Glutamatergic neuron (in vitro differentiated cells): ENCODE measurements around the gene SPSB4. TPM values are rescaled to one million over a fixed set of nuclear protein-coding genes. Genes with fewer than 3 reads are reported as not detected.

Experiments used
- DNase-seq: peaks from one replicate; pipeline ENCODE4 v3.0.0; 2022
- H3K27ac Mint-ChIP-seq: one replicate; pipeline ENCODE4 v1.8.0; 2020; ENCODE audit warnings: mild to moderate bottlenecking, mixed read lengths, inconsistent platforms; ENCODE audit not compliant: unreplicated experiment
- H3K27me3 Mint-ChIP-seq: one replicate; pipeline ENCODE4 v1.8.0; 2020; ENCODE audit warnings: mild to moderate bottlenecking, moderate library complexity, mixed read lengths, inconsistent platforms; ENCODE audit not compliant: unreplicated experiment
- H3K36me3 Mint-ChIP-seq: one replicate; pipeline ENCODE4 v1.8.0; 2020; ENCODE audit warnings: mild to moderate bottlenecking, mixed read lengths, inconsistent platforms; ENCODE audit not compliant: unreplicated experiment
- H3K4me1 Mint-ChIP-seq: one replicate; pipeline ENCODE4 v1.8.0; 2020; ENCODE audit warnings: mild to moderate bottlenecking, low read depth, mixed read lengths, inconsistent platforms; ENCODE audit not compliant: unreplicated experiment
- H3K4me3 Mint-ChIP-seq: one replicate; pipeline ENCODE4 v1.8.0; 2020; ENCODE audit warnings: mild to moderate bottlenecking, mixed read lengths, inconsistent platforms; ENCODE audit not compliant: unreplicated experiment
- H3K9me3 Mint-ChIP-seq: one replicate; pipeline ENCODE4 v1.8.0; 2020; ENCODE audit warnings: mild to moderate bottlenecking, moderate library complexity, mixed read lengths, inconsistent platforms; ENCODE audit not compliant: unreplicated experiment
- total RNA-seq: library from RNA; stranded (reverse); fragmentation: NEBNext Ultra II Directional; extraction: Animal tissue kit (Norgen Biotek cat#: 25700); gene quantifications from one replicate; pipeline ENCODE4 v1.2.1, GENCODE V29; 2021; ENCODE audit not compliant: unreplicated experiment
- TF ChIP-seq, protein P1 (sequence below): fragments of 200-600 bp; sonication (generic); IDR thresholded peaks from one replicate; pipeline ENCODE4 v1.5.0; 2021; ENCODE audit not compliant: partially characterized antibody, unreplicated experiment

The SPSB4 gene
- total RNA-seq, 1 donor from 2014 or later, result 98.4 TPM

DNA sequence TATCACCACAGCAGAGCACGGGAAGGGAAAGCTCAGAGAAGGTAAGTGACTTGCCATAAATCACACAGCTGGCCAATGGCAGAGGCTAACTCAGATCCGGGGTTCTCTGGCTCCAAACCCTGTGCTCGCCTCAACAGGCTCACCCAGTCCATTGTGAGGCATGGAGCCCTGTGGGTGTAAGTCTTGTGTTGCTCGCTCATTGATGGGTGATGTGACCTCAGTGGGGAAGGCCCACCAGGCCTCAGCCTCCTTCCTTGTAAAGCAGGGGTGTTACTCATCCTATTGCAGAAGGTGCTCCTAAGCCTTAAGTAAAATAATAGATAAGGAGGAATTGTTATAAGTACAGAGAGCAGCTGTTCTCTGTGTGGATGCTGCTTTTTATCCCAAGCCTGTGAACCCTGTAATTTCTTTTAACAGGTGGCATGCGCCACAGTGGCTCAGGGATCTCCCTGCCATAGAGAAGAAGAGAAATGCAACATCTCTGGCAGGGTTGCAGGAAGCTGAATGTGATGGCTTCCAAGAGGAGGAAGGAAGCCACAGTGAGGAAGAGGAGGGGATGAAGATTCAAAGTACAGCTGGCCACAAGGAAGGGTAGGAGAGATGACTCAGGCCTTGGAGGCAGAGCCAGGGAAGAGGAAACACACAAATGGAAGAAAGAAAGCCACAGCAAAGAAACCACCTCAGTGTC, 30.9 kb upstream of the SPSB4 start:
- peak overlapping the region; percentile 4 for H3K27ac Mint-ChIP-seq
- TF ChIP-seq, protein P1, sequence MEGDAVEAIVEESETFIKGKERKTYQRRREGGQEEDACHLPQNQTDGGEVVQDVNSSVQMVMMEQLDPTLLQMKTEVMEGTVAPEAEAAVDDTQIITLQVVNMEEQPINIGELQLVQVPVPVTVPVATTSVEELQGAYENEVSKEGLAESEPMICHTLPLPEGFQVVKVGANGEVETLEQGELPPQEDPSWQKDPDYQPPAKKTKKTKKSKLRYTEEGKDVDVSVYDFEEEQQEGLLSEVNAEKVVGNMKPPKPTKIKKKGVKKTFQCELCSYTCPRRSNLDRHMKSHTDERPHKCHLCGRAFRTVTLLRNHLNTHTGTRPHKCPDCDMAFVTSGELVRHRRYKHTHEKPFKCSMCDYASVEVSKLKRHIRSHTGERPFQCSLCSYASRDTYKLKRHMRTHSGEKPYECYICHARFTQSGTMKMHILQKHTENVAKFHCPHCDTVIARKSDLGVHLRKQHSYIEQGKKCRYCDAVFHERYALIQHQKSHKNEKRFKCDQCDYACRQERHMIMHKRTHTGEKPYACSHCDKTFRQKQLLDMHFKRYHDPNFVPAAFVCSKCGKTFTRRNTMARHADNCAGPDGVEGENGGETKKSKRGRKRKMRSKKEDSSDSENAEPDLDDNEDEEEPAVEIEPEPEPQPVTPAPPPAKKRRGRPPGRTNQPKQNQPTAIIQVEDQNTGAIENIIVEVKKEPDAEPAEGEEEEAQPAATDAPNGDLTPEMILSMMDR, result no peak
- H3K9me3 Mint-ChIP-seq, result peaks cover 1% of the 10 kb centered on the region
- H3K36me3 Mint-ChIP-seq, result peaks cover 4% of the 10 kb centered on the region
- H3K4me3 Mint-ChIP-seq, result no peak overlapping the region
- no peak for DNase-seq
- peaks cover 1% of the 10 kb centered on the region for H3K27me3 Mint-ChIP-seq
- peaks cover 3% of the 10 kb centered on the region for H3K4me1 Mint-ChIP-seq

DNA sequence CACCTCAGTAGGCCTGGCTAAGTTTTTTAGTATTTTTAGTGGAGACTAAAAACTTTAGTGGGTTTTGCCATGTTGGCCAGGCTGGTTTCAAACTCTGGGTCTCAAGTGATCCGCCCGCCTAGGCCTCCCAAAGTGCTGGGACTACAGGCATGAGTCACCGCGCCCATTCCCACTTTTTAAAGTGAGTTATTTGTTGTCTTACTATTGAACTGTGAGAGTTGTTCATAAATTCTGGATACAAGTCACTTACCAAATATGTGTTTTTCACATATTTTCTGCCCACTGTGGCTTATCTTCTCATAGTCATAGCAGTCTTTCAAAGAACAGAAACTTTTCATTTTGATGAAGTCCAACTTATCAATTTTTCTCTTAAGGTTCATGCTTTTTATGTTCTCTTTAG, 29.9 kb upstream of the SPSB4 start:
- H3K9me3 Mint-ChIP-seq, result no peaks in the 10 kb centered on the region
- H3K36me3 Mint-ChIP-seq, result peaks cover 4% of the 10 kb centered on the region
- H3K27me3 Mint-ChIP-seq, result peaks cover 1% of the 10 kb centered on the region
- DNase-seq, result no peak
- peaks cover 3% of the 10 kb centered on the region for H3K4me1 Mint-ChIP-seq
- no peak overlapping the region for H3K4me3 Mint-ChIP-seq
- TF ChIP-seq, protein P1, result no peak
- no peak overlapping the region for H3K27ac Mint-ChIP-seq

DNA sequence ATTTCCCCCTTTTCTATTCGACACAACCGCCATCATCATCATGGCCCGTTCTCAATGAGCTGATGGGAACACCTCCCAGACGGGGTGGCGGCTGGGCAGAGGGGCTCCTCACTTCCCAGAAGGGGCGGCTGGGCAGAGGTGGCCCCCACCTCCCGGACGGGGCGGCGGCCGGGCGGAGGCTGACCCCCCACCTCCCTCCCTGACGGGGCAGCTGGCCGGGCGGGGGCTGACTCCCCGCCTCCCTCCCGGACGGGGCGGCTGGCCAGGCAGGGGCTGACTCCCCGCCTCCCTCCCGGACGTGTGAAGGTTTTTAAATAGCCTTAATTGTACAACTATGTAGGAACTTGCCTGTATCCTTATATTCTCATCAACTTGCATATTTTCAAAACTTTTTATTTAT, 20.9 kb upstream of the SPSB4 start:
- TF ChIP-seq, protein P1, result no peak
- no peak overlapping the region for H3K27ac Mint-ChIP-seq
- H3K4me3 Mint-ChIP-seq, result no peak overlapping the region
- H3K27me3 Mint-ChIP-seq, result no peaks in the 10 kb centered on the region
- H3K4me1 Mint-ChIP-seq, result no peaks in the 10 kb centered on the region
- DNase-seq, result peak; percentile 20
- H3K9me3 Mint-ChIP-seq, result no peaks in the 10 kb centered on the region
- no peaks in the 10 kb centered on the region for H3K36me3 Mint-ChIP-seq

DNA sequence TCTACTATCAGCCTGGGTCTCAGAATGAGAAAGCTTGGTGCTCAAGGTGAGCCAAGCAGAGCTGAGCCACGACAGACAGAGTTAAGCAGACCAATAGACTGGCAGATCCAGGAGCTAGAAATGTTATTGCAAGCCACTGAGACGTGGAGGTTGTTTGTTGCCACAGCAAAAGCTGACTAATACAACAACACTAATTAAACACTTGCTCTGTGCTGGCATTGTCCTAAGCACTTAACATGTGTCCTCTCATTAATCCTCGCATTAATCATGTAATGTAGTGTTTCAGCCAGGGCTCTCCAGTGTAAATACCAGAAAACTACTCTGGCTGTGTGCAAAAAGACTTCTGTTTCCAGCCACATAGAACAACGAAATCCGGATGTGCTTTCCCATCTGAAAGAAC, 11.6 kb upstream of the SPSB4 start:
- TF ChIP-seq, protein P1, result no peak
- H3K27ac Mint-ChIP-seq, result no peak overlapping the region
- no peak for DNase-seq
- peaks cover 2% of the 10 kb centered on the region for H3K4me1 Mint-ChIP-seq
- H3K4me3 Mint-ChIP-seq, result no peak overlapping the region
- no peaks in the 10 kb centered on the region for H3K9me3 Mint-ChIP-seq
- no peaks in the 10 kb centered on the region for H3K36me3 Mint-ChIP-seq
- no peaks in the 10 kb centered on the region for H3K27me3 Mint-ChIP-seq
